ENCODE results near the gene GALNT3.

Gene GALNT3

GRCh38 chr2:165725421-165725820, 68.6 kb downstream of the GALNT3 start:
- Histone ChIP-seq H3K9me3 (ENCODE audit: control insufficient read depth, low read length) (no peaks in the 10 kb centered on the region), H3K4me1 (ENCODE audit: control insufficient read depth, insufficient read depth, low read length, poor library complexity, severe bottlenecking) (no peaks in the 10 kb centered on the region), H3K27ac (ENCODE audit: low read depth, low read length, severe bottlenecking) (no peak overlapping the region), H3K4me3 (ENCODE audit: extremely low read depth, insufficient read depth, low read length, poor library complexity, severe bottlenecking) (no peak overlapping the region), H3K36me3 (ENCODE audit: control insufficient read depth, insufficient read depth, low read length) (no peaks in the 10 kb centered on the region)

GRCh38 chr2:165720511-165720910, 73.5 kb downstream of the GALNT3 start:
- no peaks in the 10 kb centered on the region for H3K36me3 ChIP-seq (ENCODE audit: control insufficient read depth, insufficient read depth, low read length)
- no peak overlapping the region for H3K27ac ChIP-seq (ENCODE audit: low read depth, low read length, severe bottlenecking)
- no peaks in the 10 kb centered on the region for H3K4me1 ChIP-seq (ENCODE audit: control insufficient read depth, insufficient read depth, low read length, poor library complexity, severe bottlenecking)
- no peaks in the 10 kb centered on the region for H3K9me3 ChIP-seq (ENCODE audit: control insufficient read depth, low read length)
- H3K4me3 ChIP-seq (ENCODE audit: extremely low read depth, insufficient read depth, low read length, poor library complexity, severe bottlenecking): no peak overlapping the region

GRCh38 chr2:165718610-165719210, 75.3 kb downstream of the GALNT3 start:
- Histone ChIP-seq H3K36me3 (ENCODE audit: control insufficient read depth, insufficient read depth, low read length) (no peaks in the 10 kb centered on the region), H3K9me3 (ENCODE audit: control insufficient read depth, low read length) (no peaks in the 10 kb centered on the region), H3K4me3 (ENCODE audit: extremely low read depth, insufficient read depth, low read length, poor library complexity, severe bottlenecking) (no peak overlapping the region), H3K27ac (ENCODE audit: low read depth, low read length, severe bottlenecking) (no peak overlapping the region), H3K4me1 (ENCODE audit: control insufficient read depth, insufficient read depth, low read length, poor library complexity, severe bottlenecking) (no peaks in the 10 kb centered on the region)
- WGBS, 2 experiments (ENCODE audit: insufficient coverage in 2 of 2): 100% methylated on average over 1 of the region's 1 CpG; no CpG with 5 or more reads in 1 of the 2 experiments

GRCh38 chr2:165716091-165716490, 78.0 kb downstream of the GALNT3 start:
- Histone ChIP-seq H3K9me3 (ENCODE audit: control insufficient read depth, low read length) (no peaks in the 10 kb centered on the region), H3K27ac (ENCODE audit: low read depth, low read length, severe bottlenecking) (no peak overlapping the region)
- WGBS, 2 experiments (ENCODE audit: insufficient coverage in 2 of 2): no CpG with 5 or more reads among the region's 1 CpG

GRCh38 chr2:165706960-165707487, 87.0 kb downstream of the GALNT3 start:
- 71 to 85% methylated on average over 1 to 3 of the region's 3 CpGs for WGBS, 2 experiments (ENCODE audit: insufficient coverage in 2 of 2)

More at GRCh38 chr2:165716091-165716490, 78.0 kb downstream of the GALNT3 start:
- H3K4me3 ChIP-seq (ENCODE audit: extremely low read depth, insufficient read depth, low read length, poor library complexity, severe bottlenecking): no peak overlapping the region
- no peaks in the 10 kb centered on the region for H3K4me1 ChIP-seq (ENCODE audit: control insufficient read depth, insufficient read depth, low read length, poor library complexity, severe bottlenecking)
- H3K36me3 ChIP-seq (ENCODE audit: control insufficient read depth, insufficient read depth, low read length): no peaks in the 10 kb centered on the region

GRCh38 chr2:165701147-165701546, 92.9 kb downstream of the GALNT3 start:
- H3K4me1 ChIP-seq (ENCODE audit: control insufficient read depth, insufficient read depth, low read length, poor library complexity, severe bottlenecking): no peaks in the 10 kb centered on the region

More at GRCh38 chr2:165706960-165707487, 87.0 kb downstream of the GALNT3 start:
- Histone ChIP-seq H3K4me3 (ENCODE audit: extremely low read depth, insufficient read depth, low read length, poor library complexity, severe bottlenecking) (no peak overlapping the region), H3K4me1 (ENCODE audit: control insufficient read depth, insufficient read depth, low read length, poor library complexity, severe bottlenecking) (no peaks in the 10 kb centered on the region), H3K27ac (ENCODE audit: low read depth, low read length, severe bottlenecking) (no peak overlapping the region), H3K9me3 (ENCODE audit: control insufficient read depth, low read length) (no peaks in the 10 kb centered on the region), H3K36me3 (ENCODE audit: control insufficient read depth, insufficient read depth, low read length) (no peaks in the 10 kb centered on the region)

GRCh38 chr2:165700531-165700930, 93.5 kb downstream of the GALNT3 start:
- Histone ChIP-seq H3K36me3 (ENCODE audit: control insufficient read depth, insufficient read depth, low read length) (no peaks in the 10 kb centered on the region), H3K9me3 (ENCODE audit: control insufficient read depth, low read length) (no peaks in the 10 kb centered on the region), H3K27ac (ENCODE audit: low read depth, low read length, severe bottlenecking) (no peak overlapping the region), H3K4me3 (ENCODE audit: extremely low read depth, insufficient read depth, low read length, poor library complexity, severe bottlenecking) (no peak overlapping the region), H3K4me1 (ENCODE audit: control insufficient read depth, insufficient read depth, low read length, poor library complexity, severe bottlenecking) (no peaks in the 10 kb centered on the region)
- WGBS, 2 experiments (ENCODE audit: insufficient coverage in 2 of 2): 64 to 75% methylated on average over 4 to 5 of the region's 5 CpGs

More at GRCh38 chr2:165701147-165701546, 92.9 kb downstream of the GALNT3 start:
- Histone ChIP-seq H3K27ac (ENCODE audit: low read depth, low read length, severe bottlenecking) (no peak overlapping the region), H3K9me3 (ENCODE audit: control insufficient read depth, low read length) (no peaks in the 10 kb centered on the region), H3K4me3 (ENCODE audit: extremely low read depth, insufficient read depth, low read length, poor library complexity, severe bottlenecking) (no peak overlapping the region), H3K36me3 (ENCODE audit: control insufficient read depth, insufficient read depth, low read length) (no peaks in the 10 kb centered on the region)
- WGBS, 2 experiments (ENCODE audit: insufficient coverage in 2 of 2): 92% methylated on average over 2 of the region's 6 CpGs; no CpG with 5 or more reads in 1 of the 2 experiments

- no peaks in the 10 kb centered on the region for H3K36me3 ChIP-seq (ENCODE audit: control insufficient read depth, insufficient read depth, low read length)
- no peak overlapping the region for H3K4me3 ChIP-seq (ENCODE audit: extremely low read depth, insufficient read depth, low read length, poor library complexity, severe bottlenecking)
- WGBS, 2 experiments (ENCODE audit: insufficient coverage in 2 of 2): 89 to 100% methylated on average over 1 of the region's 2 CpGs
- H3K9me3 ChIP-seq (ENCODE audit: control insufficient read depth, low read length): no peaks in the 10 kb centered on the region
- no peaks in the 10 kb centered on the region for H3K4me1 ChIP-seq (ENCODE audit: control insufficient read depth, insufficient read depth, low read length, poor library complexity, severe bottlenecking)
- no peak overlapping the region for H3K27ac ChIP-seq (ENCODE audit: low read depth, low read length, severe bottlenecking)
Measured at GRCh38 chr2:165699946-165700345, 94.1 kb downstream of the GALNT3 start.

GRCh38 chr2:165698444-165698884, 95.6 kb downstream of the GALNT3 start:
- no peaks in the 10 kb centered on the region for H3K4me1 ChIP-seq (ENCODE audit: control insufficient read depth, insufficient read depth, low read length, poor library complexity, severe bottlenecking)
- H3K27ac ChIP-seq (ENCODE audit: low read depth, low read length, severe bottlenecking): no peak overlapping the region
- H3K36me3 ChIP-seq (ENCODE audit: control insufficient read depth, insufficient read depth, low read length): no peaks in the 10 kb centered on the region
- no peak overlapping the region for H3K4me3 ChIP-seq (ENCODE audit: extremely low read depth, insufficient read depth, low read length, poor library complexity, severe bottlenecking)
- WGBS, 2 experiments (ENCODE audit: insufficient coverage in 2 of 2): 20% methylated on average over 1 of the region's 4 CpGs; no CpG with 5 or more reads in 1 of the 2 experiments
- no peaks in the 10 kb centered on the region for H3K9me3 ChIP-seq (ENCODE audit: control insufficient read depth, low read length)

- Histone ChIP-seq H3K4me3 (ENCODE audit: extremely low read depth, insufficient read depth, low read length, poor library complexity, severe bottlenecking) (no peak overlapping the region), H3K27ac (ENCODE audit: low read depth, low read length, severe bottlenecking) (no peak overlapping the region)
- 67 to 77% methylated on average over 3 of the region's 4 CpGs for WGBS, 2 experiments (ENCODE audit: insufficient coverage in 2 of 2)
Measured at GRCh38 chr2:165697748-165698443, 96.2 kb downstream of the GALNT3 start.

More at GRCh38 chr2:165697748-165698443, 96.2 kb downstream of the GALNT3 start:
- Histone ChIP-seq H3K36me3 (ENCODE audit: control insufficient read depth, insufficient read depth, low read length) (no peaks in the 10 kb centered on the region), H3K4me1 (ENCODE audit: control insufficient read depth, insufficient read depth, low read length, poor library complexity, severe bottlenecking) (no peaks in the 10 kb centered on the region), H3K9me3 (ENCODE audit: control insufficient read depth, low read length) (no peaks in the 10 kb centered on the region)
